HCT116 (cell line): ENCODE measurements around the gene IL17C.

Experiments
- CTCF ChIP-seq, 3 experiments: fragments of 200-600 bp in 1 of 3; sonication (generic) in 1 of 3; IDR thresholded peaks in 2 of 3; conservative IDR thresholded peaks in 1 of 3; 2 replicates each; pipeline ENCODE4 v1.5.1; 2012 to 2017; ENCODE audit warnings: low read depth in 2 of 3, low read length in 2 of 3, antibody characterized with exemption in 1 of 3, borderline replicate concordance in 1 of 3, control low read depth in 1 of 3, mild to moderate bottlenecking in 1 of 3, mixed read lengths in 1 of 3, mixed run types in 1 of 3, moderate library complexity in 1 of 3; ENCODE audit not compliant: insufficient read depth in 1 of 3
- EZH2 ChIP-seq: fragments of 200-600 bp; sonication (generic); IDR thresholded peaks from 2 replicates; pipeline ENCODE4 v1.6.1; 2017; ENCODE audit warnings: antibody characterized with exemption, mixed run types
- EZH2phosphoT487 ChIP-seq: fragments of 200-600 bp; IDR thresholded peaks from 2 replicates; pipeline ENCODE4 v1.6.1; 2018; ENCODE audit warnings: antibody characterized with exemption, borderline replicate concordance
- FOSL1 ChIP-seq: IDR thresholded peaks from 2 replicates; pipeline ENCODE4 v1.6.1; 2012; ENCODE audit warnings: low read depth
- POLR2A ChIP-seq: IDR thresholded peaks from 2 replicates; pipeline ENCODE4 v1.7.0; 2011; ENCODE audit warnings: borderline replicate concordance; ENCODE audit not compliant: insufficient read depth, insufficient read length; ENCODE audit errors: extremely low read depth
- POLR2AphosphoS5 ChIP-seq: IDR thresholded peaks from 2 replicates; pipeline ENCODE4 v1.6.1; 2011; ENCODE audit warnings: mild to moderate bottlenecking, low read depth, low read length, moderate library complexity
- SRF ChIP-seq: IDR thresholded peaks from 2 replicates; pipeline ENCODE4 v1.6.1; 2012; ENCODE audit warnings: low read depth
- TF ChIP-seq, protein P1 (sequence below): IDR thresholded peaks from 2 replicates; pipeline ENCODE4 v1.6.1; 2012
- TF ChIP-seq, protein P2 (sequence below): IDR thresholded peaks from 2 replicates; pipeline ENCODE4 v1.6.1; 2011; ENCODE audit warnings: mild to moderate bottlenecking, low read length, moderate library complexity; ENCODE audit not compliant: insufficient replicate concordance; ENCODE audit errors: extremely low read depth

DNA sequence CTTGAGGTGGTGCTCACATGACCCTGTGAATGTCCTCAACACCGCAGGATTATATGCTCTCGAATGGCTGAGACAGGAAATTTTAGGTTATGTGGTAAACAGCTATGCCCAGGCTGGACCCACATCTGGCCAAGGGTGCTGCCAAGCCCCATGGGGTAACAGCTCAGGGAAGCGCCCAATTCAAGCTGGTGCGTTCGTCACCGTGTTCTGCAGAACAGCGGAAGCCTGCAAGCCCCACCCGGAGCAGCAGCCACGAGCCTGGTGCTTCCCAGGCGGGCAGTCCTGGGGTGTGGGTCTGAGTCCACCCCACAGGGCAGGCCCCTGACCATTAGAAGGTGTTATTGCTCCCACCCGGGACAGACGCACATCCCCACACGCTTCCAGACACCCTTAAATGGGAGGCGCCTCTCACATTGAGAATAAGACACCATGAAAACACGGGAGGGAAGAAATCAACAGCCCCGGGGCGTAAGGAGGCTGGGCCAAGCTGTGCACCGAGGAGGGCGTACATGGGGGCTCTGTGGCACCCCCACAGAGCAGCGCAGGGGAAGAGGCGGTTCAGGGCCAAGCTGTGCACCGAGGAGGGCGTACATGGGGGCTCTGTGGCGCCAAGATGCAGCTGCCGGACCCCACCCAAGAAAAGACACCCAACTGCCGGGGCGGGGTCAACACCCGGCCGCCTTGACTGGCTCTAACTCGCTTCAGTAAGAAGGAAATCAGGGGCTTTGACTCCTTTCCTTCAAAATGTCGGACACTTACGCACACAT lies 15.4 kb downstream of the IL17C start:
- TF ChIP-seq EZH2phosphoT487 (no peak), CTCF (IDR thresholded peaks at IDR 0.05 in 2 of 3, conservative IDR thresholded peaks at IDR 0.05 in 1 of 3; ENCODE audit: borderline replicate concordance in 1 of 3, insufficient read depth in 1 of 3, low read depth in 2 of 3, low read length in 2 of 3) (no peak), EZH2 (no peak), FOSL1 (no peak), POLR2AphosphoS5 (no peak), POLR2A (no peak), SRF (no peak)
- TF ChIP-seq, protein P1, sequence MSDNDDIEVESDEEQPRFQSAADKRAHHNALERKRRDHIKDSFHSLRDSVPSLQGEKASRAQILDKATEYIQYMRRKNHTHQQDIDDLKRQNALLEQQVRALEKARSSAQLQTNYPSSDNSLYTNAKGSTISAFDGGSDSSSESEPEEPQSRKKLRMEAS = no peak
- TF ChIP-seq, protein P2, sequence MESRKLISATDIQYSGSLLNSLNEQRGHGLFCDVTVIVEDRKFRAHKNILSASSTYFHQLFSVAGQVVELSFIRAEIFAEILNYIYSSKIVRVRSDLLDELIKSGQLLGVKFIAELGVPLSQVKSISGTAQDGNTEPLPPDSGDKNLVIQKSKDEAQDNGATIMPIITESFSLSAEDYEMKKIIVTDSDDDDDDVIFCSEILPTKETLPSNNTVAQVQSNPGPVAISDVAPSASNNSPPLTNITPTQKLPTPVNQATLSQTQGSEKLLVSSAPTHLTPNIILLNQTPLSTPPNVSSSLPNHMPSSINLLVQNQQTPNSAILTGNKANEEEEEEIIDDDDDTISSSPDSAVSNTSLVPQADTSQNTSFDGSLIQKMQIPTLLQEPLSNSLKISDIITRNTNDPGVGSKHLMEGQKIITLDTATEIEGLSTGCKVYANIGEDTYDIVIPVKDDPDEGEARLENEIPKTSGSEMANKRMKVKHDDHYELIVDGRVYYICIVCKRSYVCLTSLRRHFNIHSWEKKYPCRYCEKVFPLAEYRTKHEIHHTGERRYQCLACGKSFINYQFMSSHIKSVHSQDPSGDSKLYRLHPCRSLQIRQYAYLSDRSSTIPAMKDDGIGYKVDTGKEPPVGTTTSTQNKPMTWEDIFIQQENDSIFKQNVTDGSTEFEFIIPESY = no peak
